ENCODE data around the gene TRAF3.
"Not testable (repeated sequence)": the region's sequence is repeated elsewhere in the genome, so short reads cannot be mapped to it uniquely, and the experiment has no call there.

The TRAF3 gene

GRCh38 chr14:102917469-102918211 lies 140.4 kb downstream of the TRAF3 start:
- Histone ChIP-seq H3K9ac (ENCODE audit: low read length) (no peak overlapping the region), H3K27ac (ENCODE audit: low read depth, low read length) (no peak overlapping the region), H3K27me3 (ENCODE audit: control insufficient read depth, insufficient read depth, low read length) (peaks cover 4% of the 10 kb centered on the region), H3K4me1 (ENCODE audit: control insufficient read depth, insufficient read depth, low read length) (no peaks in the 10 kb centered on the region), H3K4me3 (ENCODE audit: low read length) (no peak overlapping the region), H3K36me3 (ENCODE audit: control insufficient read depth, insufficient read depth, low read length) (no peaks in the 10 kb centered on the region)

- H3K4me1 ChIP-seq (ENCODE audit: control insufficient read depth, insufficient read depth, low read length): no peaks in the 10 kb centered on the region
- H3K4me3 ChIP-seq (ENCODE audit: low read length): no peak overlapping the region
- no peaks in the 10 kb centered on the region for H3K36me3 ChIP-seq (ENCODE audit: control insufficient read depth, insufficient read depth, low read length)
- H3K9ac ChIP-seq (ENCODE audit: low read length): no peak overlapping the region
- H3K27me3 ChIP-seq (ENCODE audit: control insufficient read depth, insufficient read depth, low read length): peaks cover 7% of the 10 kb centered on the region
- H3K27ac ChIP-seq (ENCODE audit: low read depth, low read length): no peak overlapping the region
These were observed 141.2 kb downstream of the TRAF3 start for GRCh38 chr14:102918438-102918837.

- Histone ChIP-seq H3K27ac (ENCODE audit: low read depth, low read length) (no peak overlapping the region), H3K36me3 (ENCODE audit: control insufficient read depth, insufficient read depth, low read length) (no peaks in the 10 kb centered on the region), H3K9ac (ENCODE audit: low read length) (no peak overlapping the region), H3K27me3 (ENCODE audit: control insufficient read depth, insufficient read depth, low read length) (peaks cover 14% of the 10 kb centered on the region), H3K4me1 (ENCODE audit: control insufficient read depth, insufficient read depth, low read length) (no peaks in the 10 kb centered on the region), H3K4me3 (ENCODE audit: low read length) (no peak overlapping the region)
These were observed 143.2 kb downstream of the TRAF3 start for GRCh38 chr14:102920273-102920997.

GRCh38 chr14:102920998-102921304 lies 143.7 kb downstream of the TRAF3 start:
- Histone ChIP-seq H3K9ac (ENCODE audit: low read length) (no peak overlapping the region), H3K36me3 (ENCODE audit: control insufficient read depth, insufficient read depth, low read length) (no peaks in the 10 kb centered on the region), H3K27me3 (ENCODE audit: control insufficient read depth, insufficient read depth, low read length) (peaks cover 14% of the 10 kb centered on the region)

GRCh38 chr14:102922490-102923200 lies 145.4 kb downstream of the TRAF3 start, which contains the start of gene AMN:
Gene AMN (plus strand): TSS chr14:102922663. CDS start chr14:102922689, 26 bp downstream.
- Histone ChIP-seq H3K4me3 (ENCODE audit: low read length) (peak within 1 kb of the TSS; percentile 63), H3K4me1 (ENCODE audit: control insufficient read depth, insufficient read depth, low read length) (no peaks in the 10 kb centered on the region), H3K36me3 (ENCODE audit: control insufficient read depth, insufficient read depth, low read length) (no peaks in the 10 kb centered on the region), H3K27me3 (ENCODE audit: control insufficient read depth, insufficient read depth, low read length) (peaks cover 15% of the 10 kb centered on the region), H3K27ac (ENCODE audit: low read depth, low read length) (no peak within 1 kb of the TSS), H3K9ac (ENCODE audit: low read length) (no peak within 1 kb of the TSS)

More at GRCh38 chr14:102920998-102921304, 143.7 kb downstream of the TRAF3 start:
- no peak overlapping the region for H3K4me3 ChIP-seq (ENCODE audit: low read length)
- H3K27ac ChIP-seq (ENCODE audit: low read depth, low read length): no peak overlapping the region
- H3K4me1 ChIP-seq (ENCODE audit: control insufficient read depth, insufficient read depth, low read length): no peaks in the 10 kb centered on the region

- Histone ChIP-seq H3K27ac (ENCODE audit: low read depth, low read length) (no peak overlapping the region), H3K27me3 (ENCODE audit: control insufficient read depth, insufficient read depth, low read length) (peaks cover 15% of the 10 kb centered on the region), H3K4me1 (ENCODE audit: control insufficient read depth, insufficient read depth, low read length) (no peaks in the 10 kb centered on the region), H3K4me3 (ENCODE audit: low read length) (peak overlapping the region; percentile 63), H3K36me3 (ENCODE audit: control insufficient read depth, insufficient read depth, low read length) (no peaks in the 10 kb centered on the region), H3K9ac (ENCODE audit: low read length) (no peak overlapping the region)
These were observed 146.1 kb downstream of the TRAF3 start for GRCh38 chr14:102923201-102923924.

- Histone ChIP-seq H3K4me3 (ENCODE audit: low read length) (peak overlapping the region; percentile 63), H3K9ac (ENCODE audit: low read length) (no peak overlapping the region), H3K27me3 (ENCODE audit: control insufficient read depth, insufficient read depth, low read length) (peaks cover 16% of the 10 kb centered on the region), H3K27ac (ENCODE audit: low read depth, low read length) (no peak overlapping the region), H3K36me3 (ENCODE audit: control insufficient read depth, insufficient read depth, low read length) (no peaks in the 10 kb centered on the region), H3K4me1 (ENCODE audit: control insufficient read depth, insufficient read depth, low read length) (peaks cover 2% of the 10 kb centered on the region)
These were observed 146.8 kb downstream of the TRAF3 start for GRCh38 chr14:102923925-102924486.

- peaks cover 24% of the 10 kb centered on the region for H3K27me3 ChIP-seq (ENCODE audit: control insufficient read depth, insufficient read depth, low read length)
- H3K36me3 ChIP-seq (ENCODE audit: control insufficient read depth, insufficient read depth, low read length): no peaks in the 10 kb centered on the region
- H3K4me1 ChIP-seq (ENCODE audit: control insufficient read depth, insufficient read depth, low read length): peaks cover 2% of the 10 kb centered on the region
- H3K27ac ChIP-seq (ENCODE audit: low read depth, low read length): no peak overlapping the region
- H3K4me3 ChIP-seq (ENCODE audit: low read length): no peak overlapping the region
- no peak overlapping the region for H3K9ac ChIP-seq (ENCODE audit: low read length)
These were observed 147.7 kb downstream of the TRAF3 start for GRCh38 chr14:102924632-102925588.

GRCh38 chr14:102925646-102926045 lies 148.4 kb downstream of the TRAF3 start:
- Histone ChIP-seq H3K27me3 (ENCODE audit: control insufficient read depth, insufficient read depth, low read length) (peaks cover 24% of the 10 kb centered on the region), H3K4me3 (ENCODE audit: low read length) (no peak overlapping the region), H3K36me3 (ENCODE audit: control insufficient read depth, insufficient read depth, low read length) (no peaks in the 10 kb centered on the region), H3K4me1 (ENCODE audit: control insufficient read depth, insufficient read depth, low read length) (peaks cover 2% of the 10 kb centered on the region), H3K9ac (ENCODE audit: low read length) (no peak overlapping the region), H3K27ac (ENCODE audit: low read depth, low read length) (no peak overlapping the region)

- H3K27me3 ChIP-seq (ENCODE audit: control insufficient read depth, insufficient read depth, low read length): peaks cover 24% of the 10 kb centered on the region
- H3K4me3 ChIP-seq (ENCODE audit: low read length): no peak overlapping the region
- no peak overlapping the region for H3K27ac ChIP-seq (ENCODE audit: low read depth, low read length)
- no peaks in the 10 kb centered on the region for H3K36me3 ChIP-seq (ENCODE audit: control insufficient read depth, insufficient read depth, low read length)
- H3K9ac ChIP-seq (ENCODE audit: low read length): no peak overlapping the region
- peaks cover 2% of the 10 kb centered on the region for H3K4me1 ChIP-seq (ENCODE audit: control insufficient read depth, insufficient read depth, low read length)
These were observed 148.9 kb downstream of the TRAF3 start for GRCh38 chr14:102926104-102926503.

GRCh38 chr14:102926840-102927239 lies 149.6 kb downstream of the TRAF3 start:
- not testable (repeated sequence) for H3K4me1 ChIP-seq (ENCODE audit: control insufficient read depth, insufficient read depth, low read length); H3K36me3 ChIP-seq (ENCODE audit: control insufficient read depth, insufficient read depth, low read length); H3K4me3 ChIP-seq (ENCODE audit: low read length); H3K9ac ChIP-seq (ENCODE audit: low read length); H3K27ac ChIP-seq (ENCODE audit: low read depth, low read length)
- H3K27me3 ChIP-seq (ENCODE audit: control insufficient read depth, insufficient read depth, low read length): peaks cover 24% of the 10 kb centered on the region

All from rectal smooth muscle tissue (tissue), 1 donor.